Muscle of arm (tissue), 12 donors: ENCODE results near the gene NBAS. TPM values are rescaled to one million over a fixed set of nuclear protein-coding genes. Genes with fewer than 3 reads are reported as not detected.

ENCODE experiments used
- DNase-seq: peaks from one replicate; pipeline ENCODE4 v3.0.0-alpha.2; 2013
- polyA plus RNA-seq, 12 donors: library from polyadenylated mRNA; unstranded; fragments of 120-200 nt; gene quantifications; one replicate each; pipeline ENCODE4 v1.2.1, GENCODE V29; 2013; ENCODE audit not compliant: insufficient read length in 12 of 12

NBAS gene
- polyA plus RNA-seq, 12 donors = 22.7 to 41.9 (median 36.5) TPM; not detected in 1

- no peak for DNase-seq
These were observed 32.2 kb upstream of the NBAS start for GRCh38 chr2:15593327-15593705.

- peak; percentile 89 for DNase-seq
These were observed 30.7 kb upstream of the NBAS start, which contains the start of gene DDX1 for GRCh38 chr2:15591692-15592463. Gene DDX1, plus strand, starts transcription at chr2:15591868. Its CDS starts 66 bp downstream, at chr2:15591934.

GRCh38 chr2:15591373-15591691 is 30.2 kb upstream of the NBAS start:
- DNase-seq = no peak

- DNase-seq = peak; percentile 34
These were observed 27.3 kb upstream of the NBAS start for GRCh38 chr2:15588329-15588919.

- DNase-seq = no peak
These were observed 23.8 kb upstream of the NBAS start for GRCh38 chr2:15584767-15585469.

- DNase-seq = no peak
These were observed 23.2 kb upstream of the NBAS start for GRCh38 chr2:15584316-15584715.

GRCh38 chr2:15583826-15584225 is 22.7 kb upstream of the NBAS start:
- no peak for DNase-seq

GRCh38 chr2:15582710-15583357 is 21.7 kb upstream of the NBAS start:
- no peak for DNase-seq

GRCh38 chr2:15580451-15580850 is 19.3 kb upstream of the NBAS start:
- no peak for DNase-seq

GRCh38 chr2:15579641-15580040 is 18.5 kb upstream of the NBAS start:
- DNase-seq = no peak

GRCh38 chr2:15577071-15577735 is 16.1 kb upstream of the NBAS start:
- peak; percentile 73 for DNase-seq

GRCh38 chr2:15571729-15572128 is 10.6 kb upstream of the NBAS start:
- DNase-seq = no peak

GRCh38 chr2:15570104-15570503 is 9.0 kb upstream of the NBAS start:
- no peak for DNase-seq

GRCh38 chr2:15568874-15569273 is 7.7 kb upstream of the NBAS start:
- no peak for DNase-seq

GRCh38 chr2:15566912-15567311 is 5.8 kb upstream of the NBAS start:
- no peak for DNase-seq

GRCh38 chr2:15565994-15566671 is 5.0 kb upstream of the NBAS start:
- no peak for DNase-seq

- DNase-seq = no peak
These were observed 4.3 kb upstream of the NBAS start for GRCh38 chr2:15565392-15565791.

- no peak for DNase-seq
These were observed 2.3 kb upstream of the NBAS start for GRCh38 chr2:15563227-15564100.

- no peak for DNase-seq
These were observed 1.4 kb upstream of the NBAS start for GRCh38 chr2:15562354-15563031.
